ENCODE measurements around the gene CCDC149. TPM values are rescaled to one million over a fixed set of nuclear protein-coding genes. Genes with fewer than 3 reads are reported as not detected.

Gene CCDC149
- total and polyA plus RNA-seq, 2 of the 13 experiments (the other 11 are each of a cell fraction or from before 2014, with no cell fraction given): 0.44 to 0.95 TPM

DNA sequence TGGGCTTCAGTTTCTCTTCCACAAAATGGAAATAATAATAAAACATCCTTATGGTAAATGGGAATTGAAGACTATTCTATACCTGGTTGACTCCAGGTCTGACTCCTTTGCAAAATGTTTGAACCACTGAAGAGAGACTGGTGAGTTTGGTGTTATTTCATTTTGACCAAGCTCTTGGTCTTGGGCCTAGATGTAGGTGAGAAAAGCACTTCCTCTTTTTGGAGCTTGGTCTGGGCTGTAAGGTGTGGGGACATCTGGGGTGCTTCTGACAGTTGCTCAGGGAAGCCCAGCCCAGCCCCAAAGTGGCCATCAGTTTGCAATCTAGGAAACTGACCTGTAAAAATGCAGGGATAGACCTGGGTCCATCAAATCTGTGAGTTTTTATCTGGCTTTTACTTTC is 144.2 kb downstream of the CCDC149 start (continued):
- TF ChIP-seq, protein P1, sequence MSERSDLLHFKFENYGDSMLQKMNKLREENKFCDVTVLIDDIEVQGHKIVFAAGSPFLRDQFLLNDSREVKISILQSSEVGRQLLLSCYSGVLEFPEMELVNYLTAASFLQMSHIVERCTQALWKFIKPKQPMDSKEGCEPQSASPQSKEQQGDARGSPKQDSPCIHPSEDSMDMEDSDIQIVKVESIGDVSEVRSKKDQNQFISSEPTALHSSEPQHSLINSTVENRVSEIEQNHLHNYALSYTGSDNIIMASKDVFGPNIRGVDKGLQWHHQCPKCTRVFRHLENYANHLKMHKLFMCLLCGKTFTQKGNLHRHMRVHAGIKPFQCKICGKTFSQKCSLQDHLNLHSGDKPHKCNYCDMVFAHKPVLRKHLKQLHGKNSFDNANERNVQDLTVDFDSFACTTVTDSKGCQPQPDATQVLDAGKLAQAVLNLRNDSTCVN (CRISPR knock-in tag; IDR thresholded peaks at IDR 0.05; ENCODE audit: borderline replicate concordance): no peak
- TF ChIP-seq CBX5 (CRISPR knock-in tag; IDR thresholded peaks at IDR 0.05; ENCODE audit: borderline replicate concordance) (no peak), ZNF790 (CRISPR knock-in tag; IDR thresholded peaks at IDR 0.05; ENCODE audit: borderline replicate concordance) (no peak)

DNA sequence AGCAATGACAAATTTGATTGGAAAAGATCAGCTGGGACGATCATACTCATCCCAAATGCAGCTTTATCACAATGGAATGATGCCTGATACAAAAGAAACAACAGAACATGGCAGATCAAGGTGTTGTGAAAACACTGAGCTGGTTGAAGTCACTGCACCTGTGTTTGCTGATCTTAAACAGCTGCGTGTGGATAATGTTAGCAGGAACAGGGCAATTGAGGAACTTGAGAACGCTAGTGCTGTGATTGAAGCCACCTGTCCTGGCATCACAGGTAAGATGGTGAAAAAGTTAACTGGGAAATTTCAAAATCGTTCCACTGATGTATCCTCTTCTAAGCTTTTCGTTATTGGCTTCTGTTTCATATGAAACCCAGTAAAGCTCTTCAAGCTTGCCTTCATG is 144.8 kb downstream of the CCDC149 start:
- FAIRE-seq (no peak), DNase-seq (ENCODE audit: low spot score) (no peak), ATAC-seq (no peak)
- H3K27me3 ChIP-seq (ENCODE audit: control insufficient read depth in 1 of 2, insufficient read depth in 2 of 2, low read length in 2 of 2): no peaks in the 10 kb centered on the region; a peak in 1 of 5 replicates
- intact Hi-C loops (cut with micrococcal nuclease; ENCODE audit: unreplicated experiment): no loop called here
- TF ChIP-seq ZNF160 (CRISPR knock-in tag; IDR thresholded peaks at IDR 0.05): no peak
- TF ChIP-seq ZNF552 (CRISPR knock-in tag; IDR thresholded peaks at IDR 0.05; ENCODE audit: borderline replicate concordance): no peak
- CTCF ChIA-PET (ENCODE audit: low intra/inter-chr PET ratio, low total read pairs): no interaction called here
- no peak overlapping the region for H3K27ac ChIP-seq (ENCODE audit: extremely low read length, insufficient read depth, low read length)
- in situ Hi-C loops (cut with HindIII; ENCODE audit: extremely low pct_ligation_motif_present, low pct_unique_long_range_greater_than_20kb): no loop called here
- H3K9ac ChIP-seq (ENCODE audit: insufficient read depth, low read depth, low read length): no peak overlapping the region
- POLR2A ChIA-PET: no interaction called here
- H3K4me2 ChIP-seq (ENCODE audit: low read depth, low read length): no peak overlapping the region
- H3K4me1 ChIP-seq (ENCODE audit: insufficient read depth, low read length): no peaks in the 10 kb centered on the region
- no peaks in the 10 kb centered on the region for H3K36me3 ChIP-seq (replicated peaks in 1 of 2; ENCODE audit: control insufficient read depth in 1 of 2, insufficient read depth in 2 of 2, low read length in 2 of 2)
- no TSS peak for BruUV-seq (replicated peaks)
- H3K4me3 ChIP-seq (replicated peaks in 1 of 3; ENCODE audit: insufficient read depth in 1 of 3, low read depth in 2 of 3, low read length in 3 of 3): no peak overlapping the region
- H4K20me1 ChIP-seq (ENCODE audit: insufficient read depth, low read length): no peaks in the 10 kb centered on the region
- H2AFZ ChIP-seq (ENCODE audit: low read length): no peak overlapping the region
- 1% methylated on average over 5 of the region's 5 CpGs for WGBS (ENCODE audit: low lambda C conversion rate)
- H3K79me2 ChIP-seq (ENCODE audit: insufficient read depth, low read length): no peaks in the 10 kb centered on the region
- no peaks in the 10 kb centered on the region for H3K9me3 ChIP-seq (ENCODE audit: low read length)

DNA sequence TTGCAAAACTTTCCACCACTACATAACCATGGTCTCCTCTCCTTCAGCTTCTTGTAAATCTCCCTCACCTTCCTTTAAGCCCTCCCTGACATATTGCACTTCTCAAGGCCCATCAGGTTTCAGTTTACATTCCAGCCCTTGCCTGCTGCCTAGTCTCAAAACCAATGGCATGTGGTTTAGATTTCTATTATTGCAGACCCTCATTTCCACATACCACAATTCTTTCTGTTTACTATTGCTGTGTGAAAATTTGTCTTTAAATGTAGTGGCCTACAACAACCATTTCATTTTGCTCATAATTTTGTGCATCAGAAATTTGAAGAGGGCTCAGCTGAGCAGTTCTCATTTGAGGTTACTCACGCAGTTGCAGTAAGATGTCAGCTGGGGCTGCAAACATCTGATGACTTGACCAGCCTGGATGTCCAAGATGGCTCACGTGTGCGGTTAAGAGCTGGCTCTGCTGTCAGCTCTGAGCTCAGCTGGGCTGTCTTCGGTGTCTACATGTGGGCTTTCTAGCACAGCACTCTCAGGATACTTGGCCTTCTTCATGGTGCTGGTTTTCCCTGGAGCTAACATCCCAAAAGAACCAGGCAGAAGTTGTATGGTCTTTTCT is 147.4 kb downstream of the CCDC149 start:
- H3K79me2 ChIP-seq (ENCODE audit: insufficient read depth, low read length): no peaks in the 10 kb centered on the region
- no peak overlapping the region for H3K9ac ChIP-seq (ENCODE audit: insufficient read depth, low read depth, low read length)
- H2AFZ ChIP-seq (ENCODE audit: low read length): no peak overlapping the region
- no peaks in the 10 kb centered on the region; a peak in 1 of 5 replicates for H3K27me3 ChIP-seq (ENCODE audit: control insufficient read depth in 1 of 2, insufficient read depth in 2 of 2, low read length in 2 of 2)
- in situ Hi-C loops (cut with HindIII; ENCODE audit: extremely low pct_ligation_motif_present, low pct_unique_long_range_greater_than_20kb): no loop called here
- DNase-seq (ENCODE audit: low spot score): no peak
- no TSS peak for BruUV-seq (replicated peaks)
- no peak for ATAC-seq
- no peak overlapping the region for H3K4me2 ChIP-seq (ENCODE audit: low read depth, low read length)
- POLR2A ChIA-PET: no interaction called here
- H4K20me1 ChIP-seq (ENCODE audit: insufficient read depth, low read length): no peaks in the 10 kb centered on the region
- no peak overlapping the region for H3K4me3 ChIP-seq (replicated peaks in 1 of 3; ENCODE audit: insufficient read depth in 1 of 3, low read depth in 2 of 3, low read length in 3 of 3)
- 17% methylated on average over 4 of the region's 4 CpGs for WGBS (ENCODE audit: low lambda C conversion rate)
- no peaks in the 10 kb centered on the region for H3K36me3 ChIP-seq (replicated peaks in 1 of 2; ENCODE audit: control insufficient read depth in 1 of 2, insufficient read depth in 2 of 2, low read length in 2 of 2)
- H3K9me3 ChIP-seq (ENCODE audit: low read length): no peaks in the 10 kb centered on the region
- CTCF ChIA-PET (ENCODE audit: low intra/inter-chr PET ratio, low total read pairs): no interaction called here
- no peak for FAIRE-seq
- H3K4me1 ChIP-seq (ENCODE audit: insufficient read depth, low read length): no peaks in the 10 kb centered on the region
- intact Hi-C loops (cut with micrococcal nuclease; ENCODE audit: unreplicated experiment): no loop called here
- no peak overlapping the region for H3K27ac ChIP-seq (ENCODE audit: extremely low read length, insufficient read depth, low read length)
- TF ChIP-seq TEAD3 (CRISPR knock-in tag; optimal IDR thresholded peaks at IDR 0.05; ENCODE audit: borderline replicate concordance): no peak
- no peak for TF ChIP-seq ZNF672 (CRISPR knock-in tag; IDR thresholded peaks at IDR 0.05)
- no peak for TF ChIP-seq NRL (CRISPR knock-in tag; IDR thresholded peaks at IDR 0.05; ENCODE audit: borderline replicate concordance)
- TF ChIP-seq ZNF224 (CRISPR knock-in tag; IDR thresholded peaks at IDR 0.05): no peak
- no peak for TF ChIP-seq KLF9 (CRISPR knock-in tag; IDR thresholded peaks at IDR 0.05; ENCODE audit: low read depth)
- TF ChIP-seq, protein P2, sequence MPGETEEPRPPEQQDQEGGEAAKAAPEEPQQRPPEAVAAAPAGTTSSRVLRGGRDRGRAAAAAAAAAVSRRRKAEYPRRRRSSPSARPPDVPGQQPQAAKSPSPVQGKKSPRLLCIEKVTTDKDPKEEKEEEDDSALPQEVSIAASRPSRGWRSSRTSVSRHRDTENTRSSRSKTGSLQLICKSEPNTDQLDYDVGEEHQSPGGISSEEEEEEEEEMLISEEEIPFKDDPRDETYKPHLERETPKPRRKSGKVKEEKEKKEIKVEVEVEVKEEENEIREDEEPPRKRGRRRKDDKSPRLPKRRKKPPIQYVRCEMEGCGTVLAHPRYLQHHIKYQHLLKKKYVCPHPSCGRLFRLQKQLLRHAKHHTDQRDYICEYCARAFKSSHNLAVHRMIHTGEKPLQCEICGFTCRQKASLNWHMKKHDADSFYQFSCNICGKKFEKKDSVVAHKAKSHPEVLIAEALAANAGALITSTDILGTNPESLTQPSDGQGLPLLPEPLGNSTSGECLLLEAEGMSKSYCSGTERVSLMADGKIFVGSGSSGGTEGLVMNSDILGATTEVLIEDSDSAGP (CRISPR knock-in tag; IDR thresholded peaks at IDR 0.05; ENCODE audit: borderline replicate concordance): no peak

Data from HepG2 (cell line).